GM19463 (cell line): Measurements from ENCODE around the gene SRGAP2B.
"Not testable (repeated sequence)": the region's sequence is repeated elsewhere in the genome, so short reads cannot be mapped to it uniquely, and the experiment has no call there.

Experiments
- ATAC-seq: cut with Tn5 transposase; IDR thresholded peaks from one replicate; pipeline ENCODE4 v1.9.1; 2021; ENCODE audit warnings: mild to moderate bottlenecking, moderate library complexity; ENCODE audit not compliant: unreplicated experiment

SRGAP2B gene

DNA sequence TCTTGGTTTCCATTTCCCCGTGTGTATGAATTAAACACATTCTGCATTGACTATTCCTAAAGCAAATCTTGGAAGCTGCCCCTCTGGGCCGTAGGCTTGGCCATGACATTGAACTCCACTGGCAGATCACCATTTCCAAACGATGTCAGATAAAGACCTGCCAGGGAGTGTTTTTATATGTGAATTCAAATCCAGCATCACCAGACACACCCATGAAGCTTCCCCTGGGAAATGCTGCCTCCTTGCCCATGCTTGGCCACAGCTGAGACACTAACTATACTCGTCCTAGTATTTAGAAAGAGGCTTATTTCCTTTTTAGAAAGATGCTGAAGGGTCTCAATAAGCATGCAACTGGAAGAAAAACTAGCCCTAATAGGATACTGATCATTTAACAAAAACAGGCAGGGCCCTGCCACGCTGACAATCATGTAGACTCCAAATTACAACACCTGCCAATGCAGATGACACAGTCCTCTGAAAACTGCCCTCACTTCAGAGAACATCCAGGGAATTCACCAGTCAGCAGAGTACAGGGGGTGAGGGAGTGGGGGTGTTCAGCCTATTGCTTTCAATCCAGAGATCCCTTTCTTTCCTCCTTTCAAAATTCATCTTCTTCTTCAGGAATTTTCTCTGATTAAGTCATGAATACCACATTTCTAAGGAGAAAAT is 94.9 kb downstream of the SRGAP2B start:
- ATAC-seq, result not testable (repeated sequence)

DNA sequence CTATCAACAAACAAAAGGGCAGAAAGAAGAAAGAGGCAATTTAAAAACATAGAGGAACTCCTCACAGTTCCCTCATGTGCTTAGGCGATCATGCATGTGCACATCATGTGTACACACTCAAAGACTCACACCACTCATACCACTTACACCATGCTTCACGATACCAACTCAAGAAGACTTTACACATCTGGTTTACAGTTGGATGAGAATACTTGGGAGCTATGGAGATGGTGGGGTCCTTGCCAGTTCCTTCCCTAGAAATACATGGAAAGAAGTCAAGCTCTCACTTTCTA is 96.2 kb downstream of the SRGAP2B start:
- ATAC-seq, result not testable (repeated sequence)

DNA sequence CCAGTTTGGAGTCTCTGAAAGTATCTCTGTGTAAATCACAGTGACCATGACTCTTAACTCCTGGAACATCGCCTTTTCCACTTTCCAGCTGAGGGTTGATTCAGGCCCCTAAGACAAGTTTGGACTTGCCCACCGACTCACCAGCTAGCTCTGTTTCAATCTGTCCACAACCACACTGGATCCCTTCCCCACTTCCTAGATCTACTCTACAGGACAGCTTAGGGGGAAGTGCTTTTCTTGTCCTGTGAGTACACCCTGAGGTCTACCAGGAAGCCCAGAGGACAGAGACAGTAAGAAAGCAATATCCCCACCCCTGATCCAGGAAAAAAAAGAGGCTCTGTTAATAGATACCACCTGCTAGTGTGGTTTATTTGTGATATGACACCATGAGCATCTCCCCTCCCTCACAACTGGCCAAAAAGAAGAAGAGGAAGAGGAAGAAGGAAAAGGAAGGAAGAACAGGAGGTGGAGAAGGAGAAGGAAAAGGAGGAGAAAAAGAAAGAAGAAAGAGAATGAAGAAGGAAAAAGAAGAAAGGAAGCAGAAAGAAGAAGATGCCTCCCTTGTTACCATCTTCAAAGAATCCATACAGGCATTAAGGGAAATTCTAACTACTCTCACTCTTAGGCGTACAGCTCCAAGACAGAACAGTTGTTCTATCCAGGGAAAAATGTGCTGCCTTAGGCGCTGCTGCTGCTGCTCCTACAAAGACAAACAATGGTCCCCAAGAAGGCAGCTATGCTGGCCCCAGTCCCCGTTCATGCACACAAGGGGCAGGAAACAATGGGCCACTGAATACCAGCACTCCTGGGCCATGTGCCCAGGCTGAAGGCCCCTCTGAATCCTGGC is 96.8 kb downstream of the SRGAP2B start:
- ATAC-seq, result not testable (repeated sequence)

DNA sequence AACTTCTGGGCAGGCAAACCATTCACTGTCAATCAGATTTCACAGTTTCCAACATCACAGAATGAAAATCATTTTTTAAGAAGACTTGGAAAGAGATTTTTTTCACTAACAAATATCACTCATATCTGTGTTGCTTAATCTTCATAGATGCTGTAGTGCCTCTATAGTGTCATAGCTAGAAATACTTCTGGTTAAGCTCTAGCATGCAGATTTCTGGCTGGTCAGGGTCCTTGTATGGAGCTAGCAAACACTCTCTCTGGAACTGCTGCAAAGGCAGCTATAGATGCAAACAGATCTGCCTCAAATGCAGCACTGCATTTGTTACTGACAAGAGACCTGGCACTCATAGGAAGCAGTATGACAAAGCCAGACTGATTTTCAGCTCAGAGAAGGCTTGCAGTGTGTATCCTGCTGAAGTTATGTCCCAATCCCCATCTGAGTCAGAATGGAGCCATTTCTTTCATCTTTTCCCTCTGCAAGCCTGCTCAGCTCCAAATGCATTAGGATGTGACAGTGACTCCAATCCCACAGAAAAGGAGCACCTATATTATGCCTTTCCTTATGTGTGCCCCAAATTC is 99.2 kb downstream of the SRGAP2B start:
- ATAC-seq, result not testable (repeated sequence)

DNA sequence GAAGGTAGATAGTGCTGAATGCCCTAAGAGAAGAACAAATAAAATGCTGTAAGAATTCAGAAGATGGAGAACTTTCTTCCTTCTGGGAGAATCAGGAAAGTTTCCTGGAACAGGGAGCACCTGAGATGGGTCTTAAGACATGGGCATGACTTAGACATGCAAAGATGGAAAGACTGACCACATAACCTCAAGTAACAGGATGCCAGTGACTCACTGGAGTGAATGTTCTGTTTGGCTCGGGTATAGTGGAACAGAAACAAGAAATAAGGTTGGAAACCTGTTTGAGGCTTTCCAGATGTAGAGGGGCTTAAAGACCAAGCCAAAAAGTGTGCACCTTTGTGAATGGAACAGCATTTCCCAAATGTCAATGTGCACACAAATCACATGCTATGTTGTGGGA is 102.2 kb downstream of the SRGAP2B start:
- not testable (repeated sequence) for ATAC-seq

DNA sequence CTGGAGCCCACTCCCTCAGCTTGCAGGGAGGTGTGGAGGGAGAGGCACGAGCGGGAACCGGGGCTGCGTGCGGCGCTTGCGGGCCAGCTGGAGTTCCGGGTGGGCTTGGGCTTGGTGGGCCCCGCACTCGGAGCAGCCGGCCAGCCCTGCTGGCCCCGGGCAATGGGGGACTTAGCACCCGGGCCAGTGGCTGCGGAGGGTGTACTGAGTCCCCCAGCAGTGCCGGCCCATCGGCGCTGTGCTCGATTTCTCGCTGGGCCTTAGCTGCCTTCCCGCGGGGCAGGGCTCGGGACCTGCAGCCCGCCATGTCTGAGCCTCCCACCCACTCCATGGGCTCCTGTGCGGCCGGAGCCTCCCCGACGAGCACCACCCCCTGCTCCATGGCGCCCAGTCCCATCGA is 104.5 kb downstream of the SRGAP2B start:
- not testable (repeated sequence) for ATAC-seq

DNA sequence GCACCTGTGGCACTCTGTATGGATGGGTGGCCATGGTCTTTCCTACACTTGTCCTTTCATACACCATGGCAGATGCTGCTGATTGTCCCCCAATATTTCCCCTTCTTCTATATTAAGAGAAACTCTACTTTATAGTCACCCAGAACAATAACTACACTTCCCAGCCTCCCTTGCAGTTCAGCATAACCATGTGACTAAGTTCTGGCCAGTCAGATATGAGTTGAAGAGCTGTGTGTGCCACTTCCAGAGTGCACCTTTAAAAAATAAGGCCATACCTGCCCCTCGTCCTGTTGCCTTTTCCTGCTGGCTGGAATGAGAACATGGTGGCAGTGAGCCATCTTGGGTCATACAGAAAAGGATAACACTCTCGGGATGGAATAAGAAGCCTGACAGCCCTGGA is 108.0 kb downstream of the SRGAP2B start:
- ATAC-seq, result not testable (repeated sequence)

DNA sequence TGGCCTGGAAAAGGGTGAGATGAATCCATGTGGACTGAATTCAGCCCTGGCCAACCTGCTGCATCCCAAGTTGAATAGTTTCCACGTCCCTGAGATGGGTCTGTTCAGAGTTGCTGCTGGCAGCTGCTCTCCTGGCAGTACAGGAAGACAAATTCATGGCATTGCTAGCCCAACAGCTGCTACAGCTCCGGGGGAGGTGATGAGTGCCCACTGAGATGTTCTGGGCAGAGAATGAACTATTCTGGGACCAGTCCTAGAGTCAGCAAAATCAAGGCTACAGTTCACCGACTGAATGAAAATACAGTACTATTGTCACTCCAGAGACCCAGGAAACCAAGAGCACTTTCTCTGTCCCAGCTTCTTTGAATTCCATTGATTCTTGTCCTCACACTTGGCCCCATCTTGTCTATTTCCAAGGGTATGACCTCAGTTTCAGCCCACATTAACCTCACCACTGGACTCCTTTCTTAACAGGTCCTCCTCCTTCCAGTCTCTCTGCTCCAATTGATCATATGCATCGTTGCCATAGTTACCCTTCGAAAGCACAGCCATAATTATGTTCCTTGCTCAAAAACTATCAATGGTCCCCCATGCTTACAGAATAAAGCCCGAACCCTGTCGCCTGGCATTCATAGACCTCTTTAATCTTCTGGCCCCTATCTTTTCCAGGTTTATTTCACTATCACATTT is 108.8 kb downstream of the SRGAP2B start:
- not testable (repeated sequence) for ATAC-seq

DNA sequence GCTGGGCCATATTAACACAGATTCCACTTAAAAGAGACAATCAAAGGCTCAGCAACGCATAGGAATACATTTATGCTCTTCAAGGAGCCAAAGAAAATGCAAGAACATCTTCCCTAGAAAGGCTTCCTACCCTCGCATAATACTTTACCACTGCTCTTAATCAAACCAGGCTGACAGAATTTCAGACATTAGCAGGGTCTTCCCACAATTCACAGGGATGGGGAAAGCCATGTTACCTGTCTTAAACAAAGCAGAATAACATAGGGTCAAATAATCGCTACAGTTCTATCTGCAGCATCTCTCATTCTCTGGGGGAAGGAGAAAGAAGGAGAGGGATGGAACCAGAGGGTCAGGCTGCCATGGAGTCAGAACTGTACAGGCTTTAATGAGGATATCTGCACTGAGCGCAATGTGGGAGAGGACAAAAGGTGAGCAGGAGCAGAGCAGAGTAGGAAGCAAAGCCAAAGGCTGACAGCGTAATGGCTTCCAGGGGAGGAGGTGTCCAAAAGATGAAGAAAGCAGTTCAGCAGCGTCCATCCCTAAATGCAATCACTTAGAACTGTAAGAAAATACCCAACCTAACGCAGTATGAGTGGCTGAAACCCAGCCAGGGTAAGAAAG is 109.5 kb downstream of the SRGAP2B start:
- not testable (repeated sequence) for ATAC-seq

DNA sequence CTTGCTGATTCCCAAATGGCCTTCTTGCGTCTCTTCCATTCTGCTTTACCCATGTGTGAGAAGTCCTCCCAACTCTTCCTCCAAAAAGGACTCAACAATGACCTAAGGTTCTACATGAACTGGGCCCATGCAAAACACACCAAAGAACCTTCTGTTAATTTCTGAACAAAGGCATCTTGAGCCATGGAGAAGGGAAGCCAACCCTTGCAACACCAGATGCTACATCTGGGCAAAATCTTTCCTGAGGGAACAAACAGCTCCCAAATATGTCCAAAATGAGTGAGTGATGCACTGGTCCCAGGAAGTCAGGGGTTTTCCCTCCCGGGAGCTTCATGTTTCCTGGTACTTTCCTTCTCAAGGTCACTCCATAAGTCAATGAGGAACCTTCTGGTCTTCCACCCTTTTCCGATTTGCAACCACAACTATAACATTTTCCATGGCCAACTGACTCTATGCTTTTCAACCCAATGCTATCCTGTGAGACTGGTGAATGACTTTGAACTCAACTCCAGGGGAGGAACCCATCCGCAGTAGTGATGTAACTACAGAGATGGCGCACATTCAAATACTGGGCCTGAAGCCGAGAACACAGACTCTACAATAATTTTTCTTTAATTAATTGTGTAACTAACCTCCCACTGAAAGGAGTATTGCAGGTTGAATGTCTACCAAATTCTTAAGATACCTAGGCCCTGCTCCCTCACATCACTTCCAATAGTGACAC is 112.2 kb downstream of the SRGAP2B start:
- not testable (repeated sequence) for ATAC-seq

DNA sequence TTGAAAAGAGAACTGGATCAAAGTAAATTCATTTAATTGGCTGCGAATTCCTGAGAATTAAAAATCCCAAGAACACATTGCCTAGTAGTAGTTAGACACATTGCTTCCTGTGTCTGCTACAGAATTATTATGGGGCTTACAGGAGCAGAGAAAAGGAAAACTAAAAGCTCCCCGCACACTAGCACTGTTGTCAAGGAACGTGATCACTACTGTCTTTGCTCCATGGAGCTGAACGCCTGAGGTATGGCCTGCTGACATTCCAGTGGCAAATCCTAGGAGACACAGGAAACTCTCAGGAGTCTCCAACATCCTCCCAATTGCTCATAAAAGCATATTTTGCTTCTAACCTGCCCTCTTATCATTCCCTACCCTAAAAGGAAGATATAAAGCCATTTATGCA is 114.0 kb downstream of the SRGAP2B start:
- not testable (repeated sequence) for ATAC-seq

DNA sequence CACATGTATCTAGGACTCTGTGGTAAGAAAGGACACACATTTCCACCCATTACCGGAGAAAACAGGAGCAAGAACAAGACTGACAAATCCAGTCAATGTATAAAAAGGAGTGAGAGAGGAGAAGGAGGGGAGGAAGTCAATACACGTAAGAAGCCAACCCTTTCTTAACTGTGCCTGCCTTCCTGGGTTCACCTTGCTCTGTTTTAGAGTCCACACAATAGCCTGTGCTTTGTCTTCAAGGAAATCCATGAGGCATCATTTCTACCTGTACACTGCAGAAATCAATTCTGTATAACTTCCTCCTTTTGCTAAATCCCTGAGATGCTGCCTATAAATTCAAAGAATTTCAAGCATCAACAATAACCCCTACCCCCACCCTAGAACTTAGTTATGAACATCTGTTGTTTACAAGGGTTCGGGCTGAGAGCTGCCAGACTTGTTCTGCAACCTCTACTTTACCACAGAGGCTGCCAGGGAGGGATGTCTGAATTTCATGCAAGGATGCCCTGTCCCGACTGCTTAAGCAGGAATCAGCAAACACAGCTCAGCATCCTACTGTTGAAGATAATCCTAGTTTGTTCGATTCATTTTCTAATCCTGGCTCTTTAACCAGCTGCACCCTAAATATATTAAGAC is 115.0 kb downstream of the SRGAP2B start:
- not testable (repeated sequence) for ATAC-seq

DNA sequence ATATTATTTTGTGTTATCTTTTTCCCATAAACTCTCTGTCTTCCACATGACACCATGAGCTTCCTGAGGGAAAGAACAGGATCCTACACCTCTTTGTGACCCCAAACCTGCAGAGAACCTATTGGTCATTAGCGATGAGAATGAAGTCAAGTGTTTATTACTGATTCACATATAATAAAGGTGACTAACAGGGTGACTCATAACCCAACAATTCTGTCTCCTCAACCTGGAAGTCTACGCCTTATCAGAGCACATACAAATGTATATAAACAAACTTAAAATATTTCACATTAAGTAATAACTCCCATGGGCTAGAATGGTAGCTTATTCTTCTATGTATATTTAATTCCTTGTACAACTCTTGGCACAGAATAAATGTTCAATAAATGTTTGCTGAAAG is 117.3 kb downstream of the SRGAP2B start:
- not testable (repeated sequence) for ATAC-seq

DNA sequence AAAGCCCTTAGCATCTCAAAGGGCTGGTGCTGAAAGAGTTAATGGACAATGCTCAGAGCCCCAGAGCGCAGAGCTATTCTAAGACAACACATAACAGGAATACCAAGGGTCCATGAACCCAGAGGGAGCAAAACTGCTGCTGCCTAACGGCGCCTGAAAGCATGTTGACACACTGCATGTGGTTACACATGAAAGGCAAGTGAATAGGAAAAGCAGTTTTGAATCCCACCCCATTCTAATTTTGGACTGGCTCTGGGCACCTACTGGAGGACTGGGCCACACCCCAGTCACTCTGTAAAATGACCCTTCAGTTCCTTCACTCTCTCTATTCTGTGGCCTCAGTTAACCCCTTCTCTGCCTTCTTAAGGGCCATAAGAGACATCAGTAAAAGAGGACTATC is 123.2 kb downstream of the SRGAP2B start:
- ATAC-seq, result not testable (repeated sequence)

DNA sequence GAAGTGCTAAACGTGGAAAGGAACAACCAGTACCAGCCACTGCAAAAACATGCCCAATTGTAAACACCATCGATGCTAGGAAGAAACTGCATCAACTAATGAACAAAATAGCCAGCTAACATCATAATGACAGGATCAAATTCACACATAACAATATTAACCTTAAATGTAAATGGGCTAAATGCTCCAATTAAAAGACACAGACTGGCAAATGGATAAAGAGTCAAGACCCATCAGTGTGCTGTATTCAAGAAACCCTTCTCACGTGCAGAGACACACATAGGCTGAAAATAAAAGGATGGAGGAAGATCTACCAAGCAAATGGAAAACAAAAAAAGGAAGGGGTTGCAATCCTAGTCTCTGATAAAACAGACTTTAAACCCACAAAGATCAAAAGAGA is 128.6 kb downstream of the SRGAP2B start:
- ATAC-seq, result not testable (repeated sequence)

DNA sequence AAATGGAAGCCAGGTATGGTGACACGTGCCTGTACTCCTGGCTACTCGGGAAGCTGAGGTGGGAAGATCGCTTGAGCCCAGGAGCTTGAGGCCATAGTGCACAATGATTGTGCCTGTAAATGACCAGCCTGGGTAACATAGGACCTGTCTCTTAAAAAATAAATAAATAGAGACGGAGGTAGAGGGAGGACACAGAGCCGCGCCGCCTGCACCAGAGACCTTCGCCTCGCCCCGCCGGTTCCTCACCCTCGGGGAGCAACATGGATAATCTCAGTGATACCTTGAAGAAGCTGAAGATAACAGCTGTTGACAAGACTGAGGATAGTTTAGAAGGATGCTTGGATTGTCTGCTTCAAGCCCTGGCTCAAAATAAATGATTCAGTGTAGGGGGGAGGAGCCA is 130.4 kb downstream of the SRGAP2B start:
- ATAC-seq, result not testable (repeated sequence)

DNA sequence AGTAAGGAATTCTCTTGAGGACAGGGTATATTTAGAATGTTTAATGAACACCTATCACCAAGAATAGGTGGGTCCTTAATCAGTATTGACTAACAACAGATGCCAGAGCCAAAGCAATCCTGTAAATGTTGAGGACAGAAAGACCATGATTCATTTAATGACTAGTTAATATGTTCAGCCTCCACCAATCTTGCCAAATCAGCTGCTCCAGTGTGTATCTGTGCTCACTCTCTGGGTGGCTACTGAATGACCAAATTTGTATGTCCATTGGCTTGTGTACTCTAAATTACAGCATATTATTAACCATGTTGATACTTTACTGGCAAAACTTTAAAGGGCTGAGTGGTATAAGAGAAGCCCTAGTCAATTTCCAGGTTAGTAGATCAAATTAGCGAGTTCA is 130.9 kb downstream of the SRGAP2B start:
- ATAC-seq, result not testable (repeated sequence)

DNA sequence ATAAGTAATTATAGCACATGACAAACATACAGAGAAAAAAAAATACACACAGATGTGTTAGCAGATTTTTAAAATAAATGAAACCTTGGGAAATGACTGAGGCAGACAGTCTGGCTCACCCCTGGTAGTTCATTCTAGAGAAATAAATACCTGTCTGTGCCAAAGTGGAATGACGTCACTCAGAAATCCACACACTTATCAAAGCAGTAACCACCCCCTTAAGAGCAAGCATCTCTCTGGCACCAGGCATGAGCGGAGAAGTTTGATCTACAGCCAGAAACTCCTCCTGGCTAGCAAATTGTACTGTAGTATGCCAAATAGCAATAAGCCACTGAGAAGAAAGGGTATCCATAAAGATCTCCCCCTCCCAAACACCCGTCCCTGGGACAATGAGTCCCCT is 131.6 kb downstream of the SRGAP2B start:
- ATAC-seq, result not testable (repeated sequence)
